Measurements from ENCODE around the gene ANAPC13.

ANAPC13 gene

DNA sequence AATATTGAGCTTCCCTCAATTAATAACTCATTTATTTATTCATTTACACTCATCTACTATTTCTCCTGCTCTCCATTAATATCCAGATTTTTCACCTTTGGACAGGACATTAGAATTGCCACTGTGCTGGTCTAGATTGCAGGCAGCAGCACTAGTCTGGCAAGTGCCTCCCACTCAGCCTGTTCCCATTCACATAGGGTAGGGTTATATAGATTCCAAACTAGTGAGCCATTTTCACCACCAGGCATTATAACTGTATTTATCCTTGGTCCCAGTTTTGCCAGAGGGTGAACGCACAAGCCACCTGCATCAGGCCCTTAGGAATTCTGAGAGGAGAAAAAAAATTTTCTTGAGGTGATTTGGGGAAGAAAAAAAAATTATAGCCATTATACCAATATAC is 44.5 kb downstream of the ANAPC13 start:
- in situ Hi-C loops (cut with MboI; ENCODE audit: low sequenced_read_pairs, unreplicated experiment): no loop called here
- DNase-seq (ENCODE audit: low spot score): no peak
- TF ChIP-seq CTCF (IDR thresholded peaks at IDR 0.05; ENCODE audit: borderline replicate concordance, control extremely low read depth, extremely low read depth, insufficient read depth, missing control alignments): no peak

GRCh38 chr3:134437211-134437752 is 48.5 kb downstream of the ANAPC13 start:
- TF ChIP-seq CTCF (IDR thresholded peaks at IDR 0.05; ENCODE audit: borderline replicate concordance, control extremely low read depth, extremely low read depth, insufficient read depth, missing control alignments): no peak
- DNase-seq (ENCODE audit: low spot score): no peak
- in situ Hi-C loops (cut with MboI; ENCODE audit: low sequenced_read_pairs, unreplicated experiment): no loop called here

DNA sequence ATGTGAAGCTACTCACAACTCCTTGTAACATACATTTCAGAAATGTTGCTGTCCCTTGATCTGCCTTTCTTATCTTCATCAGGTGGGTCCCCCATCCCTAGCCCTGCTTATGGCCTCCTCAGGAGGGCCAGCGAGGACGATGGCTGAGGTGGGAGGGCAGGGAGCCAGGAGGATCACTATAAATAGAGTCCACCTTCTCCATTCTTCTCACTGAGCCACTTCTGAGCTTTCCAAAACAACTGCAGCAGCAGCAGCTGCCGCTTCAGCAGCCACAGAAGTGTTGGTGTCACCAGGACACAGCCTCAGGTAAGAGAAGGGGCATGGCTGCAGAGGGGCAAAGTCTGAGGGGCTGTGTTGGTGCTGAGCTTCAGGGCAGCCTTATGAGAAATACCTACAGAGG is 53.5 kb downstream of the ANAPC13 start:
- in situ Hi-C loops (cut with MboI; ENCODE audit: low sequenced_read_pairs, unreplicated experiment): no loop called here

GRCh38 chr3:134430950-134431445 is 54.8 kb downstream of the ANAPC13 start:
- TF ChIP-seq CTCF (IDR thresholded peaks at IDR 0.05; ENCODE audit: borderline replicate concordance, control extremely low read depth, extremely low read depth, insufficient read depth, missing control alignments): no peak
- DNase-seq (ENCODE audit: low spot score): no peak
- in situ Hi-C loops (cut with MboI; ENCODE audit: low sequenced_read_pairs, unreplicated experiment): no loop called here

More for the DNA sequence above, 53.5 kb downstream of the ANAPC13 start:
- no peak for DNase-seq (ENCODE audit: low spot score)
- no peak for TF ChIP-seq CTCF (IDR thresholded peaks at IDR 0.05; ENCODE audit: borderline replicate concordance, control extremely low read depth, extremely low read depth, insufficient read depth, missing control alignments)

GRCh38 chr3:134430174-134430573 is 55.6 kb downstream of the ANAPC13 start:
- no peak for TF ChIP-seq CTCF (IDR thresholded peaks at IDR 0.05; ENCODE audit: borderline replicate concordance, control extremely low read depth, extremely low read depth, insufficient read depth, missing control alignments)
- no peak for DNase-seq (ENCODE audit: low spot score)

GRCh38 chr3:134428401-134428800 is 57.4 kb downstream of the ANAPC13 start:
- TF ChIP-seq CTCF (IDR thresholded peaks at IDR 0.05; ENCODE audit: borderline replicate concordance, control extremely low read depth, extremely low read depth, insufficient read depth, missing control alignments): no peak
- in situ Hi-C loops (cut with MboI; ENCODE audit: low sequenced_read_pairs, unreplicated experiment): no loop called here
- no peak for DNase-seq (ENCODE audit: low spot score)

More at GRCh38 chr3:134430174-134430573, 55.6 kb downstream of the ANAPC13 start:
- in situ Hi-C loops (cut with MboI; ENCODE audit: low sequenced_read_pairs, unreplicated experiment): no loop called here

Measured in GM13976 (cell line).